Type B pancreatic cell (in vitro differentiated cells): ENCODE data around the gene SPDYE18. TPM values are rescaled to one million over a fixed set of nuclear protein-coding genes. Genes with fewer than 3 reads are reported as not detected.
"Not testable (repeated sequence)": the region's sequence is repeated elsewhere in the genome, so short reads cannot be mapped to it uniquely, and the experiment has no call there.

Experiments
- DNase-seq: peaks from one replicate; pipeline ENCODE4 v3.0.0; 2021; ENCODE audit warnings: mixed read lengths; ENCODE audit not compliant: unreplicated experiment; ENCODE audit errors: extremely low spot score
- H3K27ac Mint-ChIP-seq: 2 replicates; pipeline ENCODE4 v1.8.0; 2021; ENCODE audit warnings: mild to moderate bottlenecking, mixed read lengths
- H3K27me3 Mint-ChIP-seq: 2 replicates; pipeline ENCODE4 v1.8.0; 2021; ENCODE audit warnings: mixed read lengths
- H3K36me3 Mint-ChIP-seq: 2 replicates; pipeline ENCODE4 v1.8.0; 2021; ENCODE audit warnings: mixed read lengths
- H3K4me1 Mint-ChIP-seq: one replicate; pipeline ENCODE4 v1.8.0; 2021; ENCODE audit warnings: mixed read lengths; ENCODE audit not compliant: unreplicated experiment
- H3K4me3 Mint-ChIP-seq: 2 replicates; pipeline ENCODE4 v1.8.0; 2021; ENCODE audit warnings: mild to moderate bottlenecking, mixed read lengths
- H3K9me3 Mint-ChIP-seq: 2 replicates; pipeline ENCODE4 v1.8.0; 2021; ENCODE audit warnings: mixed read lengths
- long read RNA-seq: library from polyadenylated mRNA; unstranded; transcript quantifications from one replicate; pipeline ENCODE4 v2.0.0, GENCODE V29; 2020
- total RNA-seq: library from RNA; stranded (reverse); gene quantifications from 2 replicates; pipeline ENCODE4 v1.2.1, GENCODE V29; 2021; ENCODE audit warnings: low replicate concordance

The SPDYE18 gene
- total RNA-seq, result 0.36 TPM in 1 of 2 replicates, not detected in the other
- long read RNA-seq, partial matches to known transcripts, result 0 of 2 reads
- long read RNA-seq, other reads (novel, unspliced or antisense), result 2 of 2 reads

GRCh38 chr7:77062557-77062956, at the start of gene SPDYE18:
Gene SPDYE18 (minus strand): TSS chr7:77062558. CDS start chr7:77060512, 2,046 bp downstream.
- not testable (repeated sequence) for H3K9me3 Mint-ChIP-seq, H3K27me3 Mint-ChIP-seq, H3K4me1 Mint-ChIP-seq

GRCh38 chr7:77108362-77108761, 46.0 kb upstream of the SPDYE18 start:
- not testable (repeated sequence) for DNase-seq, H3K4me3 Mint-ChIP-seq, H3K36me3 Mint-ChIP-seq, H3K9me3 Mint-ChIP-seq, H3K27me3 Mint-ChIP-seq, H3K27ac Mint-ChIP-seq, H3K4me1 Mint-ChIP-seq

More at GRCh38 chr7:77062557-77062956, at the start of gene SPDYE18:
- H3K36me3 Mint-ChIP-seq, DNase-seq, H3K27ac Mint-ChIP-seq, H3K4me3 Mint-ChIP-seq: not testable (repeated sequence)

GRCh38 chr7:77107659-77108058, 45.3 kb upstream of the SPDYE18 start:
- DNase-seq, H3K4me1 Mint-ChIP-seq, H3K36me3 Mint-ChIP-seq, H3K9me3 Mint-ChIP-seq, H3K27me3 Mint-ChIP-seq, H3K27ac Mint-ChIP-seq, H3K4me3 Mint-ChIP-seq: not testable (repeated sequence)

- H3K4me1 Mint-ChIP-seq, H3K4me3 Mint-ChIP-seq, H3K27ac Mint-ChIP-seq, H3K36me3 Mint-ChIP-seq, H3K9me3 Mint-ChIP-seq, H3K27me3 Mint-ChIP-seq, DNase-seq: not testable (repeated sequence)
Observed at GRCh38 chr7:77105904-77106303, 43.5 kb upstream of the SPDYE18 start.

- H3K4me3 Mint-ChIP-seq, H3K27me3 Mint-ChIP-seq, H3K36me3 Mint-ChIP-seq, H3K27ac Mint-ChIP-seq, DNase-seq, H3K9me3 Mint-ChIP-seq, H3K4me1 Mint-ChIP-seq: not testable (repeated sequence)
Observed at GRCh38 chr7:77102671-77103070, 40.3 kb upstream of the SPDYE18 start.

- H3K4me1 Mint-ChIP-seq, H3K36me3 Mint-ChIP-seq, H3K4me3 Mint-ChIP-seq, H3K27me3 Mint-ChIP-seq, H3K9me3 Mint-ChIP-seq, H3K27ac Mint-ChIP-seq, DNase-seq: not testable (repeated sequence)
Observed at GRCh38 chr7:77101187-77101586, 38.8 kb upstream of the SPDYE18 start.

- not testable (repeated sequence) for H3K4me3 Mint-ChIP-seq, H3K36me3 Mint-ChIP-seq, DNase-seq, H3K27ac Mint-ChIP-seq, H3K9me3 Mint-ChIP-seq, H3K27me3 Mint-ChIP-seq, H3K4me1 Mint-ChIP-seq
Observed at GRCh38 chr7:77100501-77100900, 38.1 kb upstream of the SPDYE18 start.

- not testable (repeated sequence) for H3K4me3 Mint-ChIP-seq, DNase-seq
Observed at GRCh38 chr7:77092301-77092700, 29.9 kb upstream of the SPDYE18 start.

GRCh38 chr7:77082192-77082591, 19.8 kb upstream of the SPDYE18 start:
- not testable (repeated sequence) for DNase-seq, H3K36me3 Mint-ChIP-seq, H3K9me3 Mint-ChIP-seq, H3K27ac Mint-ChIP-seq, H3K4me3 Mint-ChIP-seq, H3K27me3 Mint-ChIP-seq, H3K4me1 Mint-ChIP-seq

More at GRCh38 chr7:77092301-77092700, 29.9 kb upstream of the SPDYE18 start:
- H3K9me3 Mint-ChIP-seq, H3K27me3 Mint-ChIP-seq, H3K4me1 Mint-ChIP-seq, H3K27ac Mint-ChIP-seq: not testable (repeated sequence)
- peaks cover 12% of the 10 kb centered on the region for H3K36me3 Mint-ChIP-seq

GRCh38 chr7:77080236-77080635, 17.9 kb upstream of the SPDYE18 start:
- not testable (repeated sequence) for H3K27ac Mint-ChIP-seq

GRCh38 chr7:77079624-77080023, 17.3 kb upstream of the SPDYE18 start:
- not testable (repeated sequence) for H3K27ac Mint-ChIP-seq, H3K4me1 Mint-ChIP-seq, DNase-seq, H3K36me3 Mint-ChIP-seq, H3K27me3 Mint-ChIP-seq, H3K9me3 Mint-ChIP-seq, H3K4me3 Mint-ChIP-seq

More at GRCh38 chr7:77080236-77080635, 17.9 kb upstream of the SPDYE18 start:
- not testable (repeated sequence) for H3K4me3 Mint-ChIP-seq, H3K27me3 Mint-ChIP-seq, H3K4me1 Mint-ChIP-seq, H3K9me3 Mint-ChIP-seq, H3K36me3 Mint-ChIP-seq, DNase-seq

GRCh38 chr7:77079112-77079511, 16.8 kb upstream of the SPDYE18 start:
- not testable (repeated sequence) for H3K27ac Mint-ChIP-seq, H3K4me1 Mint-ChIP-seq, DNase-seq, H3K27me3 Mint-ChIP-seq, H3K9me3 Mint-ChIP-seq, H3K4me3 Mint-ChIP-seq, H3K36me3 Mint-ChIP-seq

- not testable (repeated sequence) for DNase-seq, H3K4me1 Mint-ChIP-seq
Observed at GRCh38 chr7:77077060-77077459, 14.7 kb upstream of the SPDYE18 start.

GRCh38 chr7:77074786-77075396, 12.5 kb upstream of the SPDYE18 start:
- H3K27ac Mint-ChIP-seq, DNase-seq, H3K4me3 Mint-ChIP-seq, H3K4me1 Mint-ChIP-seq, H3K27me3 Mint-ChIP-seq, H3K9me3 Mint-ChIP-seq: not testable (repeated sequence)
- peaks cover 12% of the 10 kb centered on the region for H3K36me3 Mint-ChIP-seq

More at GRCh38 chr7:77077060-77077459, 14.7 kb upstream of the SPDYE18 start:
- H3K4me3 Mint-ChIP-seq, H3K9me3 Mint-ChIP-seq, H3K27ac Mint-ChIP-seq, H3K36me3 Mint-ChIP-seq, H3K27me3 Mint-ChIP-seq: not testable (repeated sequence)
